G401 (cell line): Measurements from ENCODE around the gene LRRTM3. TPM values are rescaled to one million over a fixed set of nuclear protein-coding genes. Genes with fewer than 3 reads are reported as not detected.

Source experiments
- DNase-seq: peaks from one replicate; pipeline ENCODE4 v3.0.0-alpha.2; 2015; ENCODE audit warnings: low spot score
- in situ Hi-C: cut with HindIII; loops from 2 replicates; pipeline ENCODE4 v1.10.0; 2016; ENCODE audit warnings: low sequenced_read_pairs, mixed read lengths
- total RNA-seq: library from RNA; depleted of rRNA; stranded (reverse); fragments of >200 nt; shearing (Covaris generic); gene quantifications from 2 replicates; pipeline ENCODE4 v1.2.3, GENCODE V29; 2014; rRNA removed

LRRTM3 gene
- not detected in 2 replicates for total RNA-seq

DNA sequence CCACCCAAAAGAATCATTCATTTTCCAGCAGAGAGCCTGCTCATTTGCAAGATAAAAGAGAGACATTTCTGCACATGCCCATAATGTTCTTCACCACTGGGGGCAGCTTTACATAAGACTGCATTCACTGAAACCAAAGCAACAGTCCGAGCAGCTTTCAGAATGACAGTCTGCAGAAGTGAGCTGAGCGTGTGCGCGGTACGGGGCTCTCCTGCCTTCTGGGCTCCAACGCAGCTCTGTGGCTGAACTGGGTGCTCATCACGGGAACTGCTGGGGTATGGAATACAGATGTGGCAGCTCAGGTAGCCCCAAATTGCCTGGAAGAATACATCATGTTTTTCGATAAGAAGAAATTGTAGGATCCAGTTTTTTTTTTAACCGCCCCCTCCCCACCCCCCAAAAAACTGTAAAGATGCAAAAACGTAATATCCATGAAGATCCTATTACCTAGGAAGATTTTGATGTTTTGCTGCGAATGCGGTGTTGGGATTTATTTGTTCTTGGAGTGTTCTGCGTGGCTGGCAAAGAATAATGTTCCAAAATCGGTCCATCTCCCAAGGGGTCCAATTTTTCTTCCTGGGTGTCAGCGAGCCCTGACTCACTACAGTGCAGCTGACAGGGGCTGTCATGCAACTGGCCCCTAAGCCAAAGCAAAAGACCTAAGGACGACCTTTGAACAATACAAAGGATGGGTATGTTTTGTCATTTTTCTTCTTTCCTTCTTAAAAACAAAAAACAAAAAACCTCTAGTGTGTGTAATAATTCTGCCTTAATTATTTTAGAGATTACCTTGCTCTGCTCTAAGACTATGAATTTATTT, at the start of gene LRRTM3:
LRRTM3 (plus strand) TSS at position 141 of the 820 bp plus-strand sequence.
- in situ Hi-C loops: no loop called here
- peak; percentile 96 for DNase-seq

DNA sequence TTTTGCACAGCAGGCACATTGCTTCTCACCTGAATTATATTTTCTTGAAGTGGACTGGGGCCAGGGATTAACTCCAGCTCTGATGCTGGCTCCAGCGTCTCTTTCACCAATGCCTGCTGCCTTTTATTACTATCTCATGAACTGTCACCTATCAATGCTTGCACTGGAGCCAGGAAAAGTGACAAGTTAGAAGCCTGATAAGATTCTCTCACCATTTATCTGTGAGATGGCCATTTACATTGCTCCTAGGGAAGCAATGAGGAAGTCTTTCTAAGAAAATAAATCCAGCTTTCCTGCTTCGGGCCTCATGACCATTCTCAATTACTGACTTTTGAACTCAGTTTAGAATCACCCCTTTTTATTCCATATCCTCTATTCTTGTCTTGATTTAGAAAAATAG, 48.5 kb upstream of the LRRTM3 start:
- no peak for DNase-seq
- in situ Hi-C loops: no loop called here

GRCh38 chr10:66880292-66880691, 45.5 kb upstream of the LRRTM3 start:
- in situ Hi-C loops: no loop called here
- no peak for DNase-seq

DNA sequence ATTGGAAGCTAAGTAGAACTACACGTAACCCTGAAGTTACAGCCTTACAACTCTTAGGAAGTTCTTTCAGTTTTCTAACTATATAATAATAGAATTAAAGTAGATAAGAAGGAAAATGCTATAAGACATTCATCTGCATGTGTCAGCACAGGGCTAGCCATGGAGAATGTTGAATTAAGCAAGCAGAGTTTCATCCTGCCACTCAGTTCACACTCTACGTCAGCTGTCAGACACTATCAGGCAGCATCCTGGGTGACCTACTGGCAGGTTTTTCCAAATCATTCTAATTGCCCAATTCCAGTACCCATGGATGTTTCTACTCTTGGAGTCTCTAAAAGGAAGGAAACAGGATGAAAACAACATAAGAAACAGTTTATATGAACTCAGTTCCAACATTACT, 45.0 kb upstream of the LRRTM3 start:
- in situ Hi-C loops: no loop called here
- no peak for DNase-seq

- in situ Hi-C loops: no loop called here
- peak; percentile 31 for DNase-seq
These were observed 44.0 kb upstream of the LRRTM3 start for GRCh38 chr10:66881814-66882213.

- DNase-seq: peak; percentile 93
- in situ Hi-C loops: no loop called here
These were observed 43.6 kb upstream of the LRRTM3 start for GRCh38 chr10:66882271-66882670.

DNA sequence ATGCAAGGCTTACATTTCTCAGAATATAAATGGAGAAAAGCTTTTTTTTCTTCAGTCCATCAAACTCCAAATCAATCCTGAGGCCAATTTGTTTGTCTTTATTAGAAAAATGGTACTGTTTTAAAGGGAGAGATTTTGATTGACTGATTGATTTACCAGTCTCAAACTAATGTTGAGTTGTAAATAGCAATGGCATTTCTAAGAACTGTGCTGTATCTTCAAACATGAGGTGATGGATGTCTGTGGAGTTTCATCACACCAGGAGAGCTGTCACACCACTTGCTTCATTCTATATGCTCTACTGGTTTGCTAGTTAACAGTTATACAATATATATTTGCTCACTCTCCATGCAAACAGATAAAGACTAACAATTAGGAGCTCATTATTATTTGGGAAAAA, 39.0 kb upstream of the LRRTM3 start:
- no peak for DNase-seq
- in situ Hi-C loops: no loop called here

DNA sequence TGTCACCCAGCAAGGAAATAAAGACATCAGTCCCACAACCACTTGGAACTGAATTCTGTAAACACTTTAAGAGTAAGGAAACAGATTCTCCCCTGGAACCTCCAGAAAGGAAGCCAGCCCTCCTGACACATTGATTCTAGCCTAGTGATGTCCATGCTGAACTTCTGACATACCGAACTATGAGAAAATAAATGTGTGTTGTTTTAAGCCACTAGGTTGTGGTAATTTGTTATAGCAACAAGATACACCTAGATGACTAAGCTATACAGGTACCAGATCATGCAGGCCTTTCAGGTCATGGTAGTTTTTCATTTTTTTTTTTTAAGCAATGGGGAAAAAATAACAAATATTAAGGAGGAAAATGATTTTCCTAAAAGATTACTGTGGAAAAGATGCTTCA, 37.6 kb upstream of the LRRTM3 start:
- no peak for DNase-seq
- in situ Hi-C loops: no loop called here

- in situ Hi-C loops: no loop called here
- DNase-seq: no peak
These were observed 33.0 kb upstream of the LRRTM3 start for GRCh38 chr10:66892871-66893270.

DNA sequence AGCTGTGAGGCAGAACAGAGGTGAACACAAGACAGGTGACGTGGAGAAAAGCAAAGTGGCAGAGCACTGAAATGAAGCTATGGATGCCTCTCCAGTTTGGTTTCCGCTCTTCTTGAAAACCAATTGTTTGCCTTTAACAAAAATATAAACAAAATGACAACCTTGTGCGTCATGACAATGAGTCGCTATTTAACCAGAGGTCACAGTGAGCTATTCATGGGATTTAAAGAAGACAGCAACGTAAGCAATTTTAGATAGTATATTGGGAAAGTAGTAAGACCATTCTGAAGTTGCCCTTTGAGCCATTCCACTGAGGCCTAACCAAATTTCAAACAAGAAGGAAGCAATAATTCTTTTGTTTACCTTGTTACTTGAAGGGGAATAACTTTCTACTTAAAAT, 15.2 kb upstream of the LRRTM3 start:
- no peak for DNase-seq
- in situ Hi-C loops: no loop called here

DNA sequence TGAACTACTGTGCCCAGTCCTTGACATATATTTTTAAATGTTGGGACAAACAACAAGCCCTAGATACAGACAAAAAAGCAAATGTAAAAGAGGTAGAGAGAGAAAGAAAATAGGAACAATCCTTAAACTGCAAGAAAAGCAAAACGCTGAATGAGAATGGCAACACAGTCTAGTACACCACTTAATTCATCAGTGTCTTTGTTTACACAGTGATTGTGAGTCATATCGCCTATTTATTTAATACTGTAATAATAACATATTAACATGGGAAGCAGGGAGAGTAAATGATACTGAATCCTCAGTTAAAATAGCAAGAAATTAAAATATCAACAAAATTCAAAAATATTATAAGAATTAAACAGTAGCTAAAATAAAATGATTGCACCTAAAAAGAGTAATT, 9.8 kb upstream of the LRRTM3 start:
- no peak for DNase-seq
- in situ Hi-C loops: no loop called here

DNA sequence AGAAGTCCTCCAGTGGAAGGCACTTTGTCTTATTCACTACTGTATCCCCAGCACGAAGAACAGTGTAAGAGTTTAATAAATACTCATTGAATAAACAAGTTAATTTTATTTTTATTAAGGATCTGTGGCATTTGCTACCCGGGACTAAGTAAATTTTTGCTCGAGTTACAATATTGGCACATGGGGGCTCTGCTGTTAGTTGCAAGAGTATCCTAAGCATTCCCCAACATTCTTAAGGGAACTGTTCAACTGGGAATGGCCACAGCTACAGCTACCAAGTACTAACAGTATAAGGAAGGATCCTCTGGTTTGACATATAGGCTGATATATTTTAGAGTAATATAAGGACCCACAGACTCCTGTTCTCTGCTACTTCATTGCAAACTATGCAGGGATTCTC, 8.7 kb upstream of the LRRTM3 start:
- in situ Hi-C loops: no loop called here
- peak; percentile 48 for DNase-seq

DNA sequence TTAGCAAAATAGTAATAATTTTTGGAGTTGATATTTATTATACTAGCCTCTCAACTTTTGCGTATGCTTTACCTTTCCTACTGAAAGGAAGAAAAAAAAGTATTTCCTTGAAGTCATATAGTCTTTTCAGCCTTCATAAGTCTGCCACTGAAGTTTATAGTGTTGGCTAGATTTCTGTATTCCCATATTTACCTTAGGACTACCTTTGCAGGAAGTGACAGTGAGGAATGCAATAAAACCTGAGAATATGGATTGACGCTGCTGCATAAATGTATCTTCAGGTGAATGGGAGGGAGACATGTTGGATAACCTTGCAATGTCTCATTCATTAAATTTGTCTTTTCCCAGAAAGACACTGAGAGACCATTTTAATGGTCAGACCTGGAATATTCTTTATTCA, 6.6 kb upstream of the LRRTM3 start:
- no peak for DNase-seq
- in situ Hi-C loops: no loop called here

GRCh38 chr10:66924674-66925345, 1.0 kb upstream of the LRRTM3 start:
- in situ Hi-C loops: no loop called here
- no peak for DNase-seq

DNA sequence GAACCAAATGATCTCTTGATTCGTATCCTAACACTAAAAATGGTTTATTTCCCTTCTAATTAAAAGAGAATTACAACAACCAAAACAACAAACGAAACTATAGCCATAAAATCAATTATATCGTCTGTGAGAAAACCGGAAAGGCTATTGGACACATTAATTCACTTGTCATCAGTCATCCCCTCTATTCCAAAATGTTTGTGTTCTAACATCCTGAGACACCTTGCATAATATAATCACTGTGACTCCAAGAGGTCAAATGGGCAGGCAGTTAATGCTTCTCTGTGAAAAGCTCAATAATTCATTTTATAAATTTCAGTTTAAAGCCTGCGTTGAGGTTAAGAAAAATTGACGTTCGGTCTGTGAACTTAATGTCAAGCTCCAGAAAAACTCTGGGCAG, 463 bp upstream of the LRRTM3 start:
- DNase-seq: no peak
- in situ Hi-C loops: no loop called here

DNA sequence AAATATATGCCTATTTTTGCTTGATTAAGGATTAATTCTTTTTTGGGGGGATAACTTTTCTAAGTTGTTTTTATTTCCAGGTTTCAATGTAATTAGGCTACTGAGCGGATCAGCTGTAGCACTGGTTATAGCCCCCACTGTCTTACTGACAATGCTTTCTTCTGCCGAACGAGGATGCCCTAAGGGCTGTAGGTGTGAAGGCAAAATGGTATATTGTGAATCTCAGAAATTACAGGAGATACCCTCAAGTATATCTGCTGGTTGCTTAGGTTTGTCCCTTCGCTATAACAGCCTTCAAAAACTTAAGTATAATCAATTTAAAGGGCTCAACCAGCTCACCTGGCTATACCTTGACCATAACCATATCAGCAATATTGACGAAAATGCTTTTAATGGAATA, 1.0 kb downstream of the LRRTM3 start:
- peak; percentile 67 for DNase-seq
- in situ Hi-C loops: no loop called here

GRCh38 chr10:66927251-66927935, 1.6 kb downstream of the LRRTM3 start:
- DNase-seq: peak; percentile 84
- in situ Hi-C loops: no loop called here

- in situ Hi-C loops: no loop called here
These were observed 2.3 kb downstream of the LRRTM3 start for GRCh38 chr10:66927971-66928770.

DNA sequence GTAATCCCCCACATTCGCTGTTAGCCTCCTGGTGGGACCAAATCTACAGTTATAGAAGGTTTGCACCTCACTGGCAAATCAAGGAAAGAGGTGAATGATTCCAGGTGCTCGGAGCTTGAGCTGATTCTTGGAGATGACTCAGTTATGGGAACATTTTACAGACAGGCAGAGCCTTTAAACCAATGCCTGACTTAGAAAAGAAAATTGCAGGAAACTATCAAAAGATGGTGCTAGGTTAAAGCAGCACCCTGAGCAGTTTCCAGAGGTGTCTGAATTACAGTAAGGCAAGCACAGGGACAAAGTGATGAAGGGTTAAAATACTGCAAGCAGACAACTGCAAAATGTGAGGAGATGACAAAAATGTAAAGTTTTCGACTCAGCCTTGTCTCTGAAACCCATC, 2.9 kb downstream of the LRRTM3 start:
- peak; percentile 61 for DNase-seq
- in situ Hi-C loops: no loop called here

More at GRCh38 chr10:66927971-66928770, 2.3 kb downstream of the LRRTM3 start:
- peak; percentile 80 for DNase-seq
